ENCODE data around the gene LINGO3.

- TF ChIP-seq GATA2 (IDR thresholded peaks at IDR 0.05; ENCODE audit: low read depth, low read length) (no peak), GATA3 (IDR thresholded peaks at IDR 0.05; ENCODE audit: low read depth, low read length) (no peak)
These were observed 25.3 kb upstream of the LINGO3 start for GRCh38 chr19:2333027-2333806.
